ENCODE data around the gene RCSD1.

The RCSD1 gene

GRCh38 chr1:167661527-167662426, 31.7 kb downstream of the RCSD1 start:
- H3K27me3 ChIP-seq (ENCODE audit: control insufficient read depth in 1 of 2, insufficient read depth in 2 of 2, low read length in 2 of 2): no peaks in the 10 kb centered on the region
- H3K36me3 ChIP-seq (ENCODE audit: insufficient read depth, low read length): no peaks in the 10 kb centered on the region
- no peak overlapping the region for H3K27ac ChIP-seq (ENCODE audit: low read depth, low read length)
- H3K4me3 ChIP-seq (ENCODE audit: low read depth in 1 of 2, low read length in 2 of 2): no peak overlapping the region
- peaks cover 35% of the 10 kb centered on the region for H3K4me1 ChIP-seq (ENCODE audit: insufficient read depth, low read length)
- no peak overlapping the region for H3K9ac ChIP-seq (ENCODE audit: low read length)
- no peaks in the 10 kb centered on the region for H3K9me3 ChIP-seq (ENCODE audit: low read length)

GRCh38 chr1:167663002-167663772, 33.2 kb downstream of the RCSD1 start:
- Histone ChIP-seq H3K9ac (ENCODE audit: low read length) (no peak overlapping the region), H3K36me3 (ENCODE audit: insufficient read depth, low read length) (no peaks in the 10 kb centered on the region), H3K27ac (ENCODE audit: low read depth, low read length) (no peak overlapping the region), H3K4me1 (ENCODE audit: insufficient read depth, low read length) (peaks cover 35% of the 10 kb centered on the region), H3K9me3 (ENCODE audit: low read length) (no peaks in the 10 kb centered on the region), H3K4me3 (ENCODE audit: low read depth in 1 of 2, low read length in 2 of 2) (no peak overlapping the region), H3K27me3 (ENCODE audit: control insufficient read depth in 1 of 2, insufficient read depth in 2 of 2, low read length in 2 of 2) (no peaks in the 10 kb centered on the region)

GRCh38 chr1:167665469-167665868, 35.4 kb downstream of the RCSD1 start:
- Histone ChIP-seq H3K9ac (ENCODE audit: low read length) (no peak overlapping the region), H3K27me3 (ENCODE audit: control insufficient read depth in 1 of 2, insufficient read depth in 2 of 2, low read length in 2 of 2) (no peaks in the 10 kb centered on the region), H3K36me3 (ENCODE audit: insufficient read depth, low read length) (no peaks in the 10 kb centered on the region), H3K27ac (ENCODE audit: low read depth, low read length) (no peak overlapping the region), H3K9me3 (ENCODE audit: low read length) (no peaks in the 10 kb centered on the region), H3K4me1 (ENCODE audit: insufficient read depth, low read length) (peaks cover 19% of the 10 kb centered on the region), H3K4me3 (ENCODE audit: low read depth in 1 of 2, low read length in 2 of 2) (no peak overlapping the region)

- H3K27me3 ChIP-seq (ENCODE audit: control insufficient read depth in 1 of 2, insufficient read depth in 2 of 2, low read length in 2 of 2): no peaks in the 10 kb centered on the region
- no peak overlapping the region for H3K9ac ChIP-seq (ENCODE audit: low read length)
- H3K36me3 ChIP-seq (ENCODE audit: insufficient read depth, low read length): no peaks in the 10 kb centered on the region
- peaks cover 19% of the 10 kb centered on the region for H3K4me1 ChIP-seq (ENCODE audit: insufficient read depth, low read length)
- H3K4me3 ChIP-seq (ENCODE audit: low read depth in 1 of 2, low read length in 2 of 2): no peak overlapping the region
- no peaks in the 10 kb centered on the region for H3K9me3 ChIP-seq (ENCODE audit: low read length)
- no peak overlapping the region for H3K27ac ChIP-seq (ENCODE audit: low read depth, low read length)
Measured at GRCh38 chr1:167666416-167666815, 36.4 kb downstream of the RCSD1 start.

- Histone ChIP-seq H3K9me3 (ENCODE audit: low read length) (no peaks in the 10 kb centered on the region), H3K4me1 (ENCODE audit: insufficient read depth, low read length) (peaks cover 8% of the 10 kb centered on the region), H3K9ac (ENCODE audit: low read length) (no peak overlapping the region), H3K36me3 (ENCODE audit: insufficient read depth, low read length) (no peaks in the 10 kb centered on the region), H3K27ac (ENCODE audit: low read depth, low read length) (no peak overlapping the region), H3K4me3 (ENCODE audit: low read depth in 1 of 2, low read length in 2 of 2) (no peak overlapping the region), H3K27me3 (ENCODE audit: control insufficient read depth in 1 of 2, insufficient read depth in 2 of 2, low read length in 2 of 2) (no peaks in the 10 kb centered on the region)
Measured at GRCh38 chr1:167667536-167667935, 37.5 kb downstream of the RCSD1 start.

GRCh38 chr1:167668108-167668507, 38.1 kb downstream of the RCSD1 start:
- no peak overlapping the region for H3K9ac ChIP-seq (ENCODE audit: low read length)
- peaks cover 7% of the 10 kb centered on the region for H3K4me1 ChIP-seq (ENCODE audit: insufficient read depth, low read length)
- H3K27ac ChIP-seq (ENCODE audit: low read depth, low read length): no peak overlapping the region
- H3K27me3 ChIP-seq (ENCODE audit: control insufficient read depth in 1 of 2, insufficient read depth in 2 of 2, low read length in 2 of 2): no peaks in the 10 kb centered on the region
- H3K9me3 ChIP-seq (ENCODE audit: low read length): no peaks in the 10 kb centered on the region
- no peak overlapping the region for H3K4me3 ChIP-seq (ENCODE audit: low read depth in 1 of 2, low read length in 2 of 2)
- H3K36me3 ChIP-seq (ENCODE audit: insufficient read depth, low read length): no peaks in the 10 kb centered on the region

GRCh38 chr1:167669209-167670124, 39.4 kb downstream of the RCSD1 start:
- no peaks in the 10 kb centered on the region for H3K9me3 ChIP-seq (ENCODE audit: low read length)
- H3K27me3 ChIP-seq (ENCODE audit: control insufficient read depth in 1 of 2, insufficient read depth in 2 of 2, low read length in 2 of 2): no peaks in the 10 kb centered on the region
- H3K36me3 ChIP-seq (ENCODE audit: insufficient read depth, low read length): no peaks in the 10 kb centered on the region
- no peak overlapping the region for H3K27ac ChIP-seq (ENCODE audit: low read depth, low read length)
- no peak overlapping the region for H3K9ac ChIP-seq (ENCODE audit: low read length)
- H3K4me3 ChIP-seq (ENCODE audit: low read depth in 1 of 2, low read length in 2 of 2): no peak overlapping the region
- no peaks in the 10 kb centered on the region for H3K4me1 ChIP-seq (ENCODE audit: insufficient read depth, low read length)

GRCh38 chr1:167670563-167670962, 40.5 kb downstream of the RCSD1 start:
- no peaks in the 10 kb centered on the region for H3K36me3 ChIP-seq (ENCODE audit: insufficient read depth, low read length)

GRCh38 chr1:167671727-167672511, 41.9 kb downstream of the RCSD1 start:
- Histone ChIP-seq H3K27me3 (ENCODE audit: control insufficient read depth in 1 of 2, insufficient read depth in 2 of 2, low read length in 2 of 2) (no peaks in the 10 kb centered on the region), H3K9ac (ENCODE audit: low read length) (no peak overlapping the region), H3K27ac (ENCODE audit: low read depth, low read length) (no peak overlapping the region), H3K4me1 (ENCODE audit: insufficient read depth, low read length) (no peaks in the 10 kb centered on the region), H3K9me3 (ENCODE audit: low read length) (no peaks in the 10 kb centered on the region), H3K4me3 (ENCODE audit: low read depth in 1 of 2, low read length in 2 of 2) (no peak overlapping the region), H3K36me3 (ENCODE audit: insufficient read depth, low read length) (no peaks in the 10 kb centered on the region)

More at GRCh38 chr1:167670563-167670962, 40.5 kb downstream of the RCSD1 start:
- Histone ChIP-seq H3K27ac (ENCODE audit: low read depth, low read length) (no peak overlapping the region), H3K4me1 (ENCODE audit: insufficient read depth, low read length) (no peaks in the 10 kb centered on the region), H3K27me3 (ENCODE audit: control insufficient read depth in 1 of 2, insufficient read depth in 2 of 2, low read length in 2 of 2) (no peaks in the 10 kb centered on the region), H3K9ac (ENCODE audit: low read length) (no peak overlapping the region), H3K9me3 (ENCODE audit: low read length) (no peaks in the 10 kb centered on the region), H3K4me3 (ENCODE audit: low read depth in 1 of 2, low read length in 2 of 2) (no peak overlapping the region)

- H3K27ac ChIP-seq (ENCODE audit: low read depth, low read length): no peak overlapping the region
- no peak overlapping the region for H3K4me3 ChIP-seq (ENCODE audit: low read depth in 1 of 2, low read length in 2 of 2)
- no peaks in the 10 kb centered on the region for H3K9me3 ChIP-seq (ENCODE audit: low read length)
- no peaks in the 10 kb centered on the region for H3K4me1 ChIP-seq (ENCODE audit: insufficient read depth, low read length)
- H3K36me3 ChIP-seq (ENCODE audit: insufficient read depth, low read length): no peaks in the 10 kb centered on the region
- H3K9ac ChIP-seq (ENCODE audit: low read length): no peak overlapping the region
- H3K27me3 ChIP-seq (ENCODE audit: control insufficient read depth in 1 of 2, insufficient read depth in 2 of 2, low read length in 2 of 2): no peaks in the 10 kb centered on the region
Measured at GRCh38 chr1:167672831-167673230, 42.8 kb downstream of the RCSD1 start.
